Endothelial cell of umbilical vein (primary cell): Measurements from ENCODE around the gene IFNGR1.

Source experiments
- CTCF ChIP-seq, 2 donors: IDR thresholded peaks; 1 replicate in 1 of 2; 2 replicates in 1 of 2; pipeline ENCODE4 v1.5.1; 2011; ENCODE audit warnings: low read length in 2 of 2, mild to moderate bottlenecking in 2 of 2, moderate library complexity in 2 of 2, control low read depth in 1 of 2, inconsistent platforms in 1 of 2, low read depth in 1 of 2; ENCODE audit not compliant: insufficient read depth in 1 of 2; ENCODE audit errors: extremely low read depth in 1 of 2
- EZH2 ChIP-seq: IDR thresholded peaks from 2 replicates; pipeline ENCODE4 v1.6.1; 2012; ENCODE audit warnings: borderline replicate concordance, low read depth, mild to moderate bottlenecking, moderate library complexity, low read length, inconsistent platforms; ENCODE audit not compliant: severe bottlenecking
- POLR2A ChIP-seq: IDR thresholded peaks from 2 replicates; pipeline ENCODE4 v1.6.1; 2012; ENCODE audit warnings: low read depth, mild to moderate bottlenecking, control low read depth, low read length
- POLR2AphosphoS5 ChIP-seq: IDR thresholded peaks from 2 replicates; pipeline ENCODE4 v1.6.1; 2012; ENCODE audit warnings: low read depth, mild to moderate bottlenecking, control low read depth, low read length, moderate library complexity; ENCODE audit not compliant: insufficient read depth

GRCh38 chr6:137176729-137177128, 42.5 kb downstream of the IFNGR1 start:
- no peak for TF ChIP-seq CTCF (IDR thresholded peaks at IDR 0.05; ENCODE audit: extremely low read depth in 1 of 2, insufficient read depth in 1 of 2, low read depth in 1 of 2, low read length in 2 of 2)
- no peak for TF ChIP-seq POLR2A
- no peak for TF ChIP-seq POLR2AphosphoS5
- TF ChIP-seq EZH2 = no peak
